NOMO-1 treated with DMSO at 0.1 percent for 48 hours (cell line): Measurements from ENCODE around the gene HMGCLL1.

Experiments used
- DNase-seq: peaks from one replicate; lab custom pipeline; 2025; ENCODE audit not compliant: unreplicated experiment; lab: John Stamatoyannopoulos, UW

Gene HMGCLL1

GRCh38 chr6:55578537-55579363, at the start of gene HMGCLL1:
TSS of gene HMGCLL1 (minus strand) at chr6:55579192. CDS start at chr6:55579055, 137 bp downstream.
- DNase-seq = no peak

- no peak for DNase-seq
Measured at GRCh38 chr6:55621993-55622392, 43.0 kb upstream of the HMGCLL1 start.

DNA sequence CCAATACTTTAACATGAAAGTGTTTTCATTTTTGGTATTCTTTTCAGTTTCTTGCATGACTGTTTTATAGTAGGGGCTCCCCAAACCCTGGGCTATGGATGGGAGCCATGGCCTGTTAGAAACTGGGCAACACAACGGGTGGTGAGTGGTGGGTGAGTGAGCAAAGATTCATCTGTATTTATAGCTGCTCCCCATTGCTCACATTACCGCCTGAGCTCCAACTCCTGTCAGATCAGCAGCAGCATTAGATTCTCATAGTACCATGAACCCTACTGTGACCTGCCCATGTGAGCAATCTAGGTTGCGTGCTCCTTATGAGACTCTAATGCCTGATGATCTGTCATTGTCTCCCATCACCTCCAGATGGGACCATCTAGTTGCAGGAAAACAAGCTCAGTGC, 42.3 kb upstream of the HMGCLL1 start:
- DNase-seq = no peak

- DNase-seq = no peak
Measured at GRCh38 chr6:55617272-55617671, 38.3 kb upstream of the HMGCLL1 start.

GRCh38 chr6:55604021-55604420, 25.0 kb upstream of the HMGCLL1 start:
- DNase-seq = no peak

- no peak for DNase-seq
Measured at GRCh38 chr6:55601120-55601519, 22.1 kb upstream of the HMGCLL1 start.

- DNase-seq = no peak
Measured at GRCh38 chr6:55594442-55594841, 15.4 kb upstream of the HMGCLL1 start.

GRCh38 chr6:55584654-55585354, 5.8 kb upstream of the HMGCLL1 start:
- DNase-seq = no peak

DNA sequence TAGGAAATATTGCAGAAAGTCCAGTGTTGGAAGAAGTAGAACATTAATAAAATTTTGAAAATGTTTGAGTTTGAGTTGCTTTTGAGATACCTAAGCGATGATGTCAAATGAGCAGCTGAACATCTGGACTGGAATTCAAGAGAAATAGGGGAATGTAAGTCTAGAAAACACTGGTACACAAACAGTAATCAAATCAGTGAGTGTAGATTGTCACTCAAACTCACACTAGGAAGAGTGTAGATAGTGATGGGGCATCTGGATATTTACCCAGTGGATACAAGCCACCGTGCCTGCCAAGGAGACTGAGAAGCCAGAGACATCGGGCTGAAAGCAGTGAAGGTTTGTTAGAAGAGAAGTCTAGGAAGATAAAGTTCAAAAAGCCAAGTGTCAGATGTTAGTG, 2.2 kb downstream of the HMGCLL1 start:
- DNase-seq = no peak

DNA sequence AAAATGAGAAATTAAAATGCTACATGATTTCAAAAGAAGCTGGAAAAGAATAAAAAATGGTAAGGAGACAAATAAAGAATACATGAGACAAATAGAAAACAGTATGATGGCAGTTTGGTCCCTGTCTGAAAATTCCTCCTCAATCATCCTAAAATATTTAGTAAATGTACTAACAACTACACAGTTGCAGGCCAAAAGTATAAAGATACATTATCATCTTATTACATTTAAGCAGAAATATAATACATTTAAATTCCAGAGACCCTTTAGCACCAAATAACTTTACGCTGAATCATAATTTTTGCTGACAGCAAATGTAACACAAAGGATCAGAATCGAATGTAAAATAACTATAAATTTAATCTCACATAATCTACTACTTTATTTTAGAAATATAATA, 4.4 kb downstream of the HMGCLL1 start:
- DNase-seq = no peak

DNA sequence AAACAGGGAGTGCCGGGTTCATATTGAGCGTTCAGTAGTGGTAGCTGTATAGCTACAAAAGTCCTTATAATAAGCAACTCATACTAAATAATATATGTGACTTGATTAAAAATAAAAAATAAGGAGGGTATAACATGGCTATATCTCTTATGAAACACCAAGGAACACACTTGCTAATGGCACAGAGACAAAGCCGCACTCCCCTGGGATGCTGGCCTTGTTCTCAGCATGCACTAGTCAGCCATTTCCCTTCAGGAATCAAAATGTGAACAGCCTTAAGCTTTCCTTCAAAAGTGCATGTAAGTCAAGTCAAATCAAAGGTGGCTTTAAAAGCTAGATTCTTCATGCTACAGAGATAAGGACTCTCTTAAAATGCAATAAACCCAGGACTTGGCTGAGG, 9.4 kb downstream of the HMGCLL1 start:
- DNase-seq = no peak

- DNase-seq = no peak
Measured at GRCh38 chr6:55568808-55569439, 10.1 kb downstream of the HMGCLL1 start.

DNA sequence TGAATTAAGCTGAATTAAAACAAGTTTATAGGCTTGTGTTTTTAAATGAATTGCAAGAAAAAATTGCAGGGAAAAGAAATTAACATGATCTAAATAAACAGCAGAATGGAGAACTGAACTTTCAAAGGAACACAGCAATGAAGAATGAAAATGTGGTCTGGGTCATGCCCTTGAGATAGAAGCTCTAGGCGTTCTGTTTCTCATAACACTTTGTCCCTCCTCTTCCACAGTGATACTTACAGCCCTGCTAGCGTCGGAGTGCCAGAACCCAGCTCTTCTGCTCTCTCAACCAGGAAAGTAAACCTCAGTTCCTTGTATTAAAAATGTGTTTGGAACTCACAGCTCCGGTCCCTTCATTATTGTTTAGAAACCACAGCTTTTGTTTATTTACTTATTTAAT, 11.4 kb downstream of the HMGCLL1 start:
- DNase-seq = no peak

- no peak for DNase-seq
Measured at GRCh38 chr6:55566036-55566710, 12.8 kb downstream of the HMGCLL1 start.

- no peak for DNase-seq
Measured at GRCh38 chr6:55562318-55562717, 16.7 kb downstream of the HMGCLL1 start.

GRCh38 chr6:55560290-55560885, 18.6 kb downstream of the HMGCLL1 start:
- no peak for DNase-seq

- DNase-seq = no peak
Measured at GRCh38 chr6:55557146-55557545, 21.8 kb downstream of the HMGCLL1 start.

- no peak for DNase-seq
Measured at GRCh38 chr6:55545791-55546190, 33.2 kb downstream of the HMGCLL1 start.

DNA sequence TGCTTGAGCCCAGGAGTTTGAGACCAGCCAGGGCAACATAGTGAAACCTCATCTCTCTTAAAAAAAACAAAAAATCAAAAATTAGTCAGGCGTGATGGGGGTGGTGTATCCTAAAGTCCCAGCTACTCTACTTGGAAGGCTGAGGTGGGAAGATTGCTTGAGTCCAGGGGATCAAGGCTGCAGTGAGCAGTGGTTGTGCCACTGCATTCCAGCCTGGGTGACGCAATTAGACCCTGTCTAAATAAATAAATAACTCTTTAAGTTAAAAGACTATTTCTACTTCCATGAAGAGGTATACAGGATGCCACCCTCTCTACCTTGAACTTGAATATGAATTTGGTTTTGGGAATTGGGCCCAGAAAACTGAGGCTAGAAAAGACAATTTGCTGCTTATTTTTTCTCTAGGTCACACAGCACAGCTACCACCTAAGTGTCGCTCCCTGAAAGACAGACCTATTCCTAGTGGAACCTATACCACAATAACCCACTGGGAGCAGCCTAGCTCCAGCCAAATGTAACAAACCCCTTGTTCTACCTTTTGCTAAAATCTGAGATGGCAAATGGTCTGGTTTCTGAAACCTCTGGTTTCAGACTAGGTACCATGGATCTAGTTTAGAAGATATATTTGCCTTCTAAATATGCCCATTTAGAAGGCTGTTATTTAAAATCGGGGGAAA, 35.2 kb downstream of the HMGCLL1 start:
- DNase-seq = no peak

GRCh38 chr6:55541024-55541423, 38.0 kb downstream of the HMGCLL1 start:
- no peak for DNase-seq
